NCI-H2081 treated with DMSO at 0.1 percent for 48 hours (cell line): ENCODE measurements around the gene LENG1.
"Not testable (repeated sequence)": the region's sequence is repeated elsewhere in the genome, so short reads cannot be mapped to it uniquely, and the experiment has no call there.

Experiments used
- DNase-seq: peaks from one replicate; lab custom pipeline; 2025; lab: John Stamatoyannopoulos, UW

The LENG1 gene

DNA sequence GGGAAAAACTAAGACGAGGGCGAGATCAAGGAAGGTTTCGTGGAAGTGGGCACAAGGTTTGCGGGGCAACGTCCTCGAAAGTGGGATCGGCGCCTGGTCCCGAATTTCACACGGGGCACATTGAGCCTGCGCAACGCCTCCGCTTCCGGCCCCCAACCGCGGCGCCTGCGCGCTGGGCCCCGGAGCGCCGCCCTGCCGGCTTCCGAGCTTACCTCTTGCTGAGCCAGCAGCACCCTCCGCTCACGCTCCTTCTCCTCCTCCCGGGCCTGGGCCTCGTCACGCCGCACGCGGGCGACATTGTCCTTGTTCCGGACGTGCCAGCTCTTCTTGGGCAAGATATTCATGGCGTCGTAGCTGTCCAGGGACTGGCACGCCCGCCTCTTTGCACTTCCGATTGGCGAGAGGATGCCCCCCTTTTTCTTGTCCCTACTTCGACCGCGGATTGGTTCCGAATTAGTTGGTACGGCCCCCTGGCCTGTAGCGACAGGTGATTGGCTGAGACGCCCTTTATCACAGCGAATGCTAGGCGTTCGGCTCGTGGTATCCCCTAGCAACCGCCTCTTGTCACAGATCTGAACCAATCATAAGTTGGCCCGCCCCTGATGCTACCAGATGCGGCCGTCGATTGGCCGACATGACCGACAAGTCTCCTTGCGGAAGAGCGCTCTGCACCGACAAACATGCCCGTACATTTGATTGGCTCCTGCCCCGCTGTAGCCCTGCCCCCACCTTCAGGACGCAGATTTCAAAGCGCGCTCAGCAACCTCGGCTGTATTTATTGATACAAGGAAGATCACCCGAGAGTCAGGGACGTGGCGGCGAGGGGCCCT, at the start of gene LENG1:
Gene LENG1 (minus strand): TSS at position 370 of the 830 bp plus-strand sequence. CDS start 26 bp downstream, at position 344.
- peak; percentile 99 for DNase-seq

DNA sequence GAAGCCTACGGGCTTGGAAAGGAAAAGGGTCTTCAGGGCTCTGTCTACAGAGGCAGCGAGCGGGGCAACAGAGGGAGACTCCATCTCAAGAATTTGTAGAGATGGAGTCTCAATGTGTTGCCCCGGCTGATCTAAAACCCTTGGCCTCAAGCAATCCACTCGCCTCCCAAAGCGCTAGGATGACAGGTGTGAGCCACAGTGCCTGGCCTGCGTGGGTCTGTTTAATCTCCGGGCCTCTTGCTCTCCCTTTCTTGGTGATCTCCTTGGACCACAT, 49.2 kb upstream of the LENG1 start:
- no peak for DNase-seq

DNA sequence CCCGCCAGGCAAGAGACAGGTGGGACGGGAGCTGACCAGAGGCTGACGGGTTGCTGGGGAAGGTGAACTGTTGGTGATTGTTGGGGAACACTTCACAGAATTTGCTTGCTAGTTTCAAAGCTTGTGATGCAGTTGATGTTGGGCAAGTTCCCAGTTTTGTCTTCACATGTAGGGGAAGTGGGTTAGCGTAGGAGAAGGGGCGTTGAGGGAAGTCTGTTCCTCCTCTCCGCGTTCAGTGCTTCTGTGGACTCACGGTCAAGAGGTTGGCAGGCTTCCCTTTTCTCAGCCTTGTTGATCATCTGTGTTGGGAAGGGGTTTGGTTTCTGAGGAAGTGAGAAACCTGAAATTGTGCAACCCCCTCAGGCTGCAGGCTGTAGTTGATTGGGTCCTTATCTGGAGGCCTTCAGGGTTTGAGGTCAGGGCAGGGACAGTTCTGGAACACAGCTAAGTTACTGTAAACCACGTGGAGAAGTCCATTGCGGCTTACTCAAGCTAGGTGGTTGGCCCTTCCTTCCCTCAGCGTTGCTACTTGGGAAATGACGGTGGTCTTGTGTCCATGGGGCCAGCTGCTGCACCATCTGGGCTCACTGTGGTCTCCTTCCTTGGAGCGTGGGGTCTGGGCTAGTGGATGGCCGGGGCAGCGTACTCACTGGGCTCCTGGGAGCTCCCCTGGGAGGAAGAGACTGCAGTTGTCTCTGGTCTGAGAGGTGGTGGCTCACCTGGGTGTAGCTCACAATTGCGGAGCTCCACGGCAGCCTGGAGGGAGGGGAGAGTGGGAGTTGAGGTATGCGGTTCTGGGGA, 48.7 kb upstream of the LENG1 start:
- no peak for DNase-seq

DNA sequence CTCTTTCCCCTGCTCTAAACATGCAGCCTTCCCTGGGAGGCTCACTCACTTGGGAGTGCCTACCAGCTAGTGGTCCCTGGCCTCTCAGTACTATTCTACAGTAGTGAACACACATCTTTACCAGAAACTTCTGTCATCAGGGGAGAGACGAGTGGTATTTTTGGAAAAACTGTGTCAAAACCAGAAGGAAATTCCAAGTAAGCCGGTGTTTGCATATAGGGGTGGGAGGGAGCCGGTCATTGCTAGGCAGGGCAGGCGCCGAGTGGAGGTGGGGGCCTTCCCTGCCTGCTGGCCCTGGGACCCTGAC, 48.1 kb upstream of the LENG1 start:
- DNase-seq, result no peak

DNA sequence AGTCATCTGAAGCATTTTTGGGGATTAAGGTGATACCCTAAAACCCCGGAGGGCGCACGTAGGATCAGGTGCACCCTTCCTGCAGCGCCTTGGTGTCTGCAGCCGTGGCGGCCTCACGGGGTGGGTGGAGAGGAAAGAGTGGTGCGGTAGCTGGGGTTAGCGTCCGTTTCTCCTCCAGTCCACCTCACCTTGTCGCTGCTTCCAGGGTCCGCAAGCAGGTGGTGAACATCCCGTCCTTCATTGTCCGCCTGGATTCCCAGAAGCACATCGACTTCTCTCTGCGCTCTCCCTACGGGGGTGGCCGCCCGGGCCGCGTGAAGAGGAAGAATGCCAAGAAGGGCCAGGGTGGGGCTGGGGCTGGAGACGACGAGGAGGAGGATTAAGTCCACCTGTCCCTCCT, 47.7 kb upstream of the LENG1 start:
- DNase-seq, result not testable (repeated sequence)

DNA sequence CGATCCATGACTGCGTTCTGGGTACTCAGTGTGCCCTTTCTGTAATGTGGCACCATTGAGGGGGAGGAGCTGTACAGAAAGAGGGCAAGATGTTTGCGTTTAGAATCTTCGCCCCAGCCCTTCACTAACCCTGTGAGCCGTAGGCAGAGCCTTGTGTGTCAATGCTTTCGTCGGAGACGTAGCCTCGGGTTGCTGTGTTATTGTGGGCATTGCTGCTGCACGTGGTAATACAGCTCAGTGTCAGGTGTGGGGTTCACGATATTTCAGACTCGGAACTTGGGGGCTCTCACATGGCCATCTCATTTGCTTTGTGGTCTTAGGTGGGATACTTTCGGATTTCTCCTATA, 47.3 kb upstream of the LENG1 start:
- DNase-seq, result no peak

DNA sequence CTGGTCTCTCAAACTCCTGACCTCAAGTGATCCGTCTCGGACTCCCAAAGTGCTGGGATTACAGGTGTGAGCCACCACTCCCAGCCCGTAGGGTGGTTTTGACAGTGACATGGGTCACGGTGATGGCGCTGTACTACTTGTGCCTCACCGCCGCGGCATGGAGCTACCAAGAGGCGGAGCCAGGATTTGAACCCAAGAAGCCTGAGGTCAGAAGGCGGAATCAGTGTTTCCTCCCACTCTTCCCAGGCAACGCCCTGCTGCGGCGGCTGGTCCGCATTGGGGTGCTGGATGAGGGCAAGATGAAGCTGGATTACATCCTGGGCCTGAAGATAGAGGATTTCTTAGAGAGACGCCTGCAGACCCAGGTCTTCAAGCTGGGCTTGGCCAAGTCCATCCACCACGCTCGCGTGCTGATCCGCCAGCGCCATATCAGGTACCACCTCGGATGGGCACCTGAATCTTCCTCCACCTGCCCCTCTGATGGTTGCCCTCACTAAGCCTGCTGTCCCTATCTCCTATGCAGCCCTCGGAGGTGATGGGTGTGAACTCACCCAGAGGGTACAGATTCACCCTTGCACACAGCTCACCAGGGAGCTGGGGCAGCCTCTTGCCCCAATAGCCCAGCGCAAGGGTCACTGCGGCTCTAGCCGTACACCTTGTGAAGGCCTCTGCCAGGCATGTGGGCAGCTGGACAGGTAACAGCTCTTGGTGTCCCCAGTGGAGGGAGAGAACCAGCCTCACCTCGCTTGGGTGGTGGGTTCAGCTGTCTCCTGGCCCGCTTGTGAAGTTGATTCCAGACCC, 46.7 kb upstream of the LENG1 start:
- DNase-seq, result no peak

DNA sequence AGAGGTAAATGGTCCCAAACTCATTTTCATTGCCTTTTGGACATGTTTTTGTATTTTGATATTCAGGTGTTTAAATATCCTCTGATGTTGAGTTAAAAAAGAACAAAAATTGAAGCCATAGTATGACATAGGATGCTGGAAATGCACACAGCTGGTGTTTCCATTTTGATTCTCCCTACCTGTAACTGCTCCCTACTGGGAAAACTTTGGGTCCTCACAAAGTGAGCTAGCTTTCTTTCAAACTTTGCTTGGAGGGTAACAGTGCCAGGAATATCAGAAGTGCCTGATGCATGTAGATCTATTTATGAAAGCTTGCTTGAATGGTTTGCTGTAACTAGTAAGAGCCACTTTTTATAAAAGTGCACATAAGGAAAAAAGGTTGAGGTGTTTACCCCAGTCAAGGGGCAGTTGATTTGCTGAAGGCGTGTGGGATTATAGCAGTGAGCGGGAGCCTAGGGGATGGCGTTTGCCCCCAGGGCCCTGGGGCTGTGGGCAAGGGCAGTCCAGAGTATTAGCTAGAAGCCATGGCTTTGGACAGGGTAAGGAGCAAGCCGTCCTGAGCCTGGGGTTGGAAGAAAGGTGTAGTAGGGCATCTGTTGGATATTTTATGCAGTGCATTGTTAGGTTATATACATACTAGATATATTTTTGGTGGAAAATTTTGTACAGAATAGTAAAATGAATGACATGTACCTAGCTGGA, 45.4 kb upstream of the LENG1 start:
- DNase-seq, result no peak

DNA sequence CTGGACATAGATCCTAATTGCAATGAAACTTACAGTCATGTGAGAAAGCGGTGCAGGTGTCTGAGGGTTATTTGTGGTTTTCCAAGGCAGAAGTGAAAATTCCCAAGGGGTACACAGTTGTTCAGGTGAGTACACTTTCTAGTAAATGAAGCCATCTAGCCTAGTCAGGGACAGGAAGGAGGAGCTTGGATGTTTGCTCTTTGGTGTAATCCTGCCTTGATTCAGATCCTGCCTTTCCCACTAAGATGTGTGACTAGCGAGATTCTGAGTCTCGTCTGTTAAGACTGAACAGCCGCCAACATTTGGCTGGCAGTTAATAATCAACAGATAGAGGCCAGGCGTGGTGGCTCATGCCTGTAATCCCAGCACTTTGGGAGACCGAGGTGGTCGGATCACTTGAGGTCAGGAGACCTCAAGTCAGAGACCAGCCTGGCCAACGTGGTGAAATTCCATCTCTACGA, 43.7 kb upstream of the LENG1 start:
- DNase-seq, result no peak

DNA sequence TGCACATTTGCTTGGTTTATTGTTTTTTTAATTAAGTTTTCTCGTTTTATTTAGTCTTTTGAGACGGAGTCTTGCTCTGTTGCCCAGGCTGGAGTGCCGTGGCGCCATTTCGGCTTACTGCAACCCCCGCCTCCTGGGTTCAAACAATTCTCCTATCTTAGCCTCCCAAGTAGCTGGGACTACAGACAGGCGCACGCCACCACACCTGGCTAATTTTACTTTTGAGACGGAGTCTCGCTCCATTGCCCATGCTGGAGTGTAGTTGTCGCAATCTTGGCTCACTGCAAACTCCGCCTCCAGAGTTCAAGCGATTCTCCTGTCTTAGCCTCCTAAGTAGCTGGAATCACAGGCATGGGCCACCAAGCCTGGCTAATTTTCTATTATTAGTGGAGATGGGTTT, 42.5 kb upstream of the LENG1 start:
- DNase-seq, result no peak

DNA sequence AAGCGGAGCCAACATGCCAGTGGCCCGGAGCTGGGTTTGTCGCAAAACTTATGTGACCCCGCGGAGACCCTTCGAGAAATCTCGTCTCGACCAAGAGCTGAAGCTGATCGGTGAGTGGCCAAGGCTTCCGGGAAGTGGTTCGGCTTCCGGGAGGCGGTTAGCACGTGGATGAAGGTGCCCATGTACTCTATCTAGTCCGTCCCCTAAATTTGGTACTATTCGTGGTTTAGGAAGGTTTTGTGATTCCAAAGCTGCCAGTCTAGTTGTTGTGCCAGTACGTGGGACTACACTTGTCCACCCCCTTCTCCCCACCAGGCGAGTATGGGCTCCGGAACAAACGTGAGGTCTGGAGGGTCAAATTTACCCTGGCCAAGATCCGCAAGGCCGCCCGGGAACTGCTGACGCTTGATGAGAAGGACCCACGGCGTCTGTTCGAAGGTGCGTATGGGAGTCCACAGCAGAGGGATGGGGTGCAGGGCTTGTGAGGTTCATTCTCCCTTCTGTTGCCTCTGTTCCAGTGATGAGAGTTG, 41.7 kb upstream of the LENG1 start:
- DNase-seq, result no peak

DNA sequence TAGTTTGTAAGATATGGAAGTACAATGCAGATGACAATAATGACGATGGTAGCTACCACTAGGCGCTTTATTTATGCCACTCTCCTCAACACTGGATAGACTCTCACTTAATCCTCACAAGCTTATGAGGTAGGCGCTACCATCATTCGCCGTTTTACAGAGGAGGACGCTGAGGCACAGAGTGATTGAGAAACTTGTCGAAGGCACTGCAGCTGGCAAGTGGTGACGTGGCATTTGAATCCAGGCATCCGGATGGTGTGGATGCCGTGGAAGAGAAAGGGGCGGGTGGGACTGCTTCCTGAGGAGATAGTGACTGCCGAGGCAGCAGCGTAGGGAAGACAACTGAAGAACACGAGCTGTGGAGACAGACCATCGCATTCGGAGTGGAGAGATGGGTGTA, 39.9 kb upstream of the LENG1 start:
- DNase-seq, result no peak

DNA sequence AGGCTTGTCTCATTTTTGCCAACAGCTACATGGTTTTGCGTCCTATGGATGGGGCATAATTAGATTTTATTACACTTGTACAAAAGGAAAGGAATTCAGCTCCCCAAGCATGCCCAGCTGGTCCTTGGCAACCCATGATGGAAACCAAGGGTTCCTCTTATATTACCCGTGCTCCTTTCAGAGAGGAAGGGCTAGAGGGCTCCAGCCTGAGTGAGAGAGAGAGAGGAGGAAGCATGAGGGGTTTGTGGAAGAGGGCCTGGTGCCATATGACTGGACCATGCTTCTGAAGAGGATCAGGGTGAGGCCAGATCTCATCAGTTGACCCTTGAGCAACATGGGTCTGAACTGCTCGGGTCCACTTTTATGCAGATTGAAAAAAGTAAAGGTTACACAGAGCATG, 37.6 kb upstream of the LENG1 start:
- DNase-seq, result no peak

DNA sequence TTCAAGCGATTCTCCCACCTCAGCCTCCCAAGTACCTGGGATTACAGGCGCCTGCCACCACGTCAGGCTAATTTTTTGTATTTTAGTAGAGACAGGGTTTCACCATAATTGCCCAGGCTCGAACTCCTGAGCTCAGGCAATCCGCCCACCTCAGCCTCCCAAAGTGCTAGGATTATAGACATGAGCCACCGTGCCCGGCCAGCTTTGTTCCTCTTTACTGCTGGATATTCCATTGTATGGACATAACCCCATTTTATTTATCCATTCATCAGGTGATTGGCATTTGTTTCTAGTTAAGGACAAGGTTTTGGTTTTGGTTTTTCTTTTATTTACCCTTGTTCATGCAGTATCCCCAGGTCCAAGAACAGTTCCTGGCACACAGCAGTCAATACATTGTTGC, 37.0 kb upstream of the LENG1 start:
- DNase-seq, result no peak

DNA sequence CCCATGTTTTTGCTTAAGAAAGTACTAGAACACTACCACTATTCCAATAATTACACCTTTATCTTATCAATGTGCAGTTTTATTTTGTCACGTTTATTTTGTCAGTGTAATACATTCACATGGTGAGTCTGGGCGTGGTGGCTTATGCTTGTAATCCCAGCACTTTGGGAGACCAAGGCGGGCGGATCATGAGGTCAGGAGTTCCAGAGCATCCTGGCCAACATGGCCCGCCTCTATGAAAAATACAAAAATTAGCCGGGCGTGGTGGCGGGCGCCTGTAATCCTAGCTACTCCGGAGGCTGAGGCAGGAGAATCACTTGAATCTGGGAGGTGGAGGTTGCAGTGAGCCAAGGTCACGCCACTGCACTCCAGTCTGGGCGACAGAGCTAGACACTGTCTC, 34.9 kb upstream of the LENG1 start:
- not testable (repeated sequence) for DNase-seq

DNA sequence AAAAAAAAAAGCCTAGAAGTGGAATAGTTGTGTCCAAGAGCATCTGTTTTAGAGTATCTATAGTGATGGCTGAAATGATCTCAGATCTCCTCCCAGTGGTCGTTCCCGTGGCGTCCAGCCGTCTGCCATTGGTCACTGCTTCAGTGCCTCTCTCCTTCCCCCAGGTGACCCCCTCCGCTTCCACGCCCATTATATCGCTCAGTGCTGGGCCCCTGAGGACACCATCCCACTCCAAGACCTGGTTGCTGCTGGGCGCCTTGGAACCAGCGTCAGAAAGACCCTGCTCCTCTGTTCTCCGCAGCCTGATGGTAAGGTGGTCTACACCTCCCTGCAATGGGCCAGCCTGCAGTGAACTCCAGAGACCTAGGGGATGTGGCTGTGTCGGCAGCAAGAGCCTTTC, 33.5 kb upstream of the LENG1 start:
- DNase-seq, result no peak

DNA sequence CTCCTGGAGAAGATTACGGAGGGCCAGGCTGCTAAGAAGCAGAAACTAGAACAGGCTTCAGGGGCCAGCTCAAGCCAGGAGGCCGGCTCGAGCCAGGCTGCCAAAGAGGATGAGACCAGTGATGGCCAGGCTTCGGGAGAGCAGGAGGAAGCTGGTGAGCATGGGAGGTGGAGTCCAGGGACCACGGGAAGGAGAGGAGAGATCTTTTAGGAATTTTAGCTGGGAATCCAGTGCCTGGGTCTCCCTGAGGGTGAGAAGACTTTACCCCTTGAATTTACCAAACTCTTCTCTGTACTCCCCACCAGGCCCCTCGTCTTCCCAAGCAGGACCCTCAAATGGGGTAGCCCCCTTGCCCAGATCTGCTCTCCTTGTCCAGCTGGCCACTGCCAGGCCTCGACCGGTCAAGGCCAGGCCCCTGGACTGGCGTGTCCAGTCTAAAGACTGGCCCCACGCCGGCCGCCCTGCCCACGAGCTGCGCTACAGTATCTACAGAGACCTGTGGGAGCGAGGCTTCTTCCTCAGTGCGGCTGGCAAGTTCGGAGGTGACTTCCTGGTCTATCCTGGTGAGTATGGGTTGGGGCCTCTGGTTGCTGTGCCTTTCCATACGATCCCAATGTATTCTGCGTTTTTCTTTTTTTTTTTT, 32.4 kb upstream of the LENG1 start:
- DNase-seq, result no peak

DNA sequence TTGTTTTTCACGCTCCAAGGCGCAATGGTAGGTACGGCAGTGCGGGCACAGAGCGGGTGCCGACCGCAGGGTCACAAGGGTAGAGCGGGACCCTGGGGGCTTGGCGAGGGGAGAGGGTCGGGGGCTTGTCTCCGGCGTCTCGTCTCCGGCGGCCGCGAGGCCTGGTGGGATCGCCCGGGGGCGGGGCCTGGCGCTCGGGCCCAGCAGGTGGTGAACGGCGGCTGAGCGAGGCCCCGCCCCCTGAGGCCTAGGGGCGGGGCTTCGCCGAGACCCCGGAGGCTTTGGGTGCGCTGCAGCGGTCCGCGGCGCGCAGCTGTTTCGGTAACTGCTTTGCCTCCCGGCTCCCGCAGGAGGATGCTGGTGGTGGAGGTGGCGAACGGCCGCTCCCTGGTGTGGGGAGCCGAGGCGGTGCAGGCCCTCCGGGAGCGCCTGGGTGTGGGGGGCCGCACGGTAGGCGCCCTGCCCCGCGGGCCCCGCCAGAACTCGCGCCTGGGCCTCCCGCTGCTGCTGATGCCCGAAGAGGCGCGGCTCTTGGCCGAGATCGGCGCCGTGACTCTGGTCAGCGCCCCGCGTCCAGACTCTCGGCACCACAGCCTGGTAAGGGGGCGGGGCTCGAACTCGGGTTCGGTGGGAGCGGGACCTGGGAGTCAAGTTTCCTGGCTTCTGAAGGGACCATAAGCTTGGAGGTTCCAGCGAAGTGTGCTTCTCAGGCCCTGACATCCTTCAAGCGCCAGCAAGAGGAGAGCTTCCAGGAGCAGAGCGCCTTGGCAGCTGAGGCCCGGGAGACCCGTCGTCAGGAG, 31.7 kb upstream of the LENG1 start, which contains the start of gene TSEN34:
Gene TSEN34 (plus strand): TSS at position 298 of the 800 bp plus-strand sequence. CDS start 57 bp downstream, at position 355.
- DNase-seq, result no peak

DNA sequence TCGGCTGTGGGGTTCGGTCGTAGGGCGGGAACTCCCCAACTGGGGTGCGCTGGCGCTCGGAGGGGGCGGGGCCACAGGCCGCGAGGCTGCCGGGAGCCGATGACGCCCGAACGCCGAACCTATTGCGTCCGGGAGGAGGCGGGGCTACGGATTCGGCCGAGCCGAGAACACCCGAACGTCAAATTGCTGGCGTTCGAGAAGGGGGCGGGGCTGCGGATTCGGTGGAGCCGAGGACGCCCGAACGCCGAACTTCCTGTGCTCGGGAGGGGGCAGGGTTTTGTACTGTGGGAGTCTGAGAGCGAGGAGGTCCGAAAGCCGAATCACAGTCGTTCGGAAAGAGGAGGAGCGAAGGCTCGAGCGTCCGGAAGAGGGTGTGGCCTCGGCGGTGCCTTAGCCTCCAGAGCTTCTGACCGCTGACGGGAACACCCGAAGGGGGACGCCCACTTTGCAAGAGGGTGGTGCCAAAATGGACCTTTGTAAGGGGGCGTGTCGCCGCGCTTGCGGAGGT, 31.0 kb upstream of the LENG1 start:
- DNase-seq, result peak; percentile 95

DNA sequence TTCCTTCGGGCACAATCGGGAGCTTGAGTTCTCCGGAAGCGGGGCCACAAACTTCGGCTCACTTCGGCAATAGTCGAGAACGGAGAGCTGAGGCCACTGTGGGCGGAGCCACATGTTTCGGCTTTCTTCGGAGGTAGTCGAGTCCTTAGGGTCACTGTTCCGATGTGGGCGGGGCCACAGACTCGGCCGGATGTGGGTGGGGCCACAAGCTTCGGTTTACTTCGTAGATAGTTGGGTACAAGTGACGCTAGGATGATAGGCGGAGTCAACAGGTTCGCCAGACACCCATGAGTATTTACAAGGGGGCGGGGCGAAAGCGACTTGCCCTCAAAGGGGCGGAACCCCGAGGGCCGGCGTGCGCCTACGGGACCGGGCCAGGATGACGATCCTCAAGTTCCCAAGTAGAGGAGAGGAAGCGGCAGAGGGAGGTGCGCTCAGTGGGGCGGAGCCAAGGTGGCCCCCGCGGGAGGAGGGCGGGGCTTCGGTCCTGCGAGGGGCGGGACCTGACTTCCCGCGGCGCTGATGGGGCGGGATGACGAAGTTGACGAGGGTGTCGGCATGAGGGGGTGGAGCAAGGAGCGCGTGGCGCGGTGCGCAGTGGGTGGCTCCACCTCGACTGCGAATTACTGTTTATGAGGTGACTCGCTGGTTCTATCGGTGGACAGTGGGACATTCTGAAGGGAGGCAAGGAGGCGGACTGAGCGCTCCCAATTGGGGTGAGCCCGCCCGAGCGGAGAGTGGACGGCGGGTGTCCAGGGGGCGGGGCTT, 30.4 kb upstream of the LENG1 start:
- peak; percentile 97 for DNase-seq
